Measurements from ENCODE around the gene MCOLN1. TPM values are rescaled to one million over a fixed set of nuclear protein-coding genes. Genes with fewer than 3 reads are reported as not detected.

MCOLN1 gene
- total RNA-seq, 1 experiment from 2014 or later: 10.2 TPM

DNA sequence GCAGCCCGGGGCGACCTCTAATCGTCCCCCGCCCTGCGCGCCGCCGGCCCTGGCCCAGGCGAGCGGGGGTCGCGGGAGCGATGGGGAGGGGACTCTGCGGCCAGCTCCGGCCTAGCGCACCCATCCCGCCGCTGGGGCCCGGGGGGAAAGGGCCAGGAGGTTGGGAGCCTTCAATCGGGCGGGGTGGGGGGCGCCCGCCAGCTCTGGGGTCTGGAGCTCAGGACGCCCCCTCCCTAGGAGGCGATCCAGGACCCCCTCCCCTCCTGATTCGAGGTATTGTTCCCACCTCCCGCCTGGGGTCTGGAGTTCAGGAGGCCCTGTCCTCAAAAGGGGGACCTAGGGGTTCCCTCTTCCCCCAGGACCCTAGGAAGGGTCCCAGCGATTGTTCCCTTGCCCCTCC, 6.1 kb upstream of the MCOLN1 start:
- ChIA-PET CTCF (interaction anchor here (0.7 kb wide), 1 partner anchor 47 kb away, joined by 3 read pairs; no protein-coding TSS in a partner anchor), POLR2A (ENCODE audit: unreplicated experiment) (interaction anchor here (0.6 kb wide), 1 partner anchor 150 kb away, joined by 3 read pairs; no protein-coding TSS in a partner anchor)
- no peaks in the 10 kb centered on the region for H3K9me3 ChIP-seq (ENCODE audit: low read length)
- peak overlapping the region; percentile 97 for H3K4me2 ChIP-seq (ENCODE audit: low read length)
- ATAC-seq (peak; percentile 4; the same call in 1 of the 2 replicates), DNase-seq (no peak)
- H3K36me3 ChIP-seq (ENCODE audit: low read depth, low read length): no peaks in the 10 kb centered on the region
- no TSS peak for BruUV-seq (replicated peaks)
- H3K9me2 ChIP-seq (replicated peaks; ENCODE audit: low read length): no peaks in the 10 kb centered on the region
- peaks cover 13% of the 10 kb centered on the region for H3K4me1 ChIP-seq (ENCODE audit: insufficient read depth, low read length)
- no peaks in the 10 kb centered on the region for H3F3A ChIP-seq (ENCODE audit: low read length, unreplicated experiment)
- H3K4me3 ChIP-seq (ENCODE audit: low read length): peak overlapping the region; percentile 70
- H3K9ac ChIP-seq (ENCODE audit: low read length): peak overlapping the region; percentile 82
- H3K27me3 ChIP-seq (ENCODE audit: low read length): no peaks in the 10 kb centered on the region
- TF ChIP-seq EZH2 (IDR thresholded peaks at IDR 0.05; ENCODE audit: low read length, unreplicated experiment): no peak
- TF ChIP-seq, protein P1, sequence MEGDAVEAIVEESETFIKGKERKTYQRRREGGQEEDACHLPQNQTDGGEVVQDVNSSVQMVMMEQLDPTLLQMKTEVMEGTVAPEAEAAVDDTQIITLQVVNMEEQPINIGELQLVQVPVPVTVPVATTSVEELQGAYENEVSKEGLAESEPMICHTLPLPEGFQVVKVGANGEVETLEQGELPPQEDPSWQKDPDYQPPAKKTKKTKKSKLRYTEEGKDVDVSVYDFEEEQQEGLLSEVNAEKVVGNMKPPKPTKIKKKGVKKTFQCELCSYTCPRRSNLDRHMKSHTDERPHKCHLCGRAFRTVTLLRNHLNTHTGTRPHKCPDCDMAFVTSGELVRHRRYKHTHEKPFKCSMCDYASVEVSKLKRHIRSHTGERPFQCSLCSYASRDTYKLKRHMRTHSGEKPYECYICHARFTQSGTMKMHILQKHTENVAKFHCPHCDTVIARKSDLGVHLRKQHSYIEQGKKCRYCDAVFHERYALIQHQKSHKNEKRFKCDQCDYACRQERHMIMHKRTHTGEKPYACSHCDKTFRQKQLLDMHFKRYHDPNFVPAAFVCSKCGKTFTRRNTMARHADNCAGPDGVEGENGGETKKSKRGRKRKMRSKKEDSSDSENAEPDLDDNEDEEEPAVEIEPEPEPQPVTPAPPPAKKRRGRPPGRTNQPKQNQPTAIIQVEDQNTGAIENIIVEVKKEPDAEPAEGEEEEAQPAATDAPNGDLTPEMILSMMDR (conservative IDR thresholded peaks at IDR 0.05; ENCODE audit: low read depth, low read length): no peak
- TF ChIP-seq EZH2phosphoT487 (IDR thresholded peaks at IDR 0.05; ENCODE audit: borderline replicate concordance, low read length): no peak
- H2AFZ ChIP-seq (ENCODE audit: low read length): peak overlapping the region; percentile 58; the same call in 1 of the 2 replicates
- H3K79me2 ChIP-seq (ENCODE audit: low read length): no peaks in the 10 kb centered on the region; the same call in 1 of the 2 replicates
- H3K27ac ChIP-seq (ENCODE audit: low read length): no peak overlapping the region
- intact Hi-C loops (cut with micrococcal nuclease): no loop called here
- no peaks in the 10 kb centered on the region for H4K20me1 ChIP-seq (ENCODE audit: low read length)

DNA sequence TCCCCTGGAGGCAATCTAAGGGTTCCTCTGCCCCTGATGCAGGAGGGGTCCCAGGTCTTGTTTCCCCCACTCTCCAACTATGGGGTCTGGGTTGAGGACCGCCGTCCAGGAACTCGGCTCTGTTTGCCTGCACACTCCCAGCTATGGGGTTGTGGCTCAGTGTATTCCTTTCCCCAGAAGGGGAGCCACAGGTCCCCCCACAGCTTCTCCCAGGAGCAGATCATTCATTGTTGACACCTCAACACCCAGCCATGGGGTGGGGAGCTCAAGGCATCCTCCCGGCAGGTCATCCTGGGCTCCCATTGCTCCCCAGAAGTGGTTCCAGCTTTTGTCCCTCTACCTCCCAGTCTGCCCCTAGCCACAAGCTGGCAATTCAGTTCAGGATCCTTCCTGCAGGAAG, 5.5 kb upstream of the MCOLN1 start:
- ATAC-seq (no peak), DNase-seq (no peak)
- intact Hi-C loops (cut with micrococcal nuclease): no loop called here
- TSS peak; percentile 37 for BruUV-seq (replicated peaks)
- no peak overlapping the region for H3K27ac ChIP-seq (ENCODE audit: low read length)
- no peak overlapping the region for H2AFZ ChIP-seq (ENCODE audit: low read length)
- ChIA-PET CTCF (interaction anchor here (0.5 kb wide), 1 partner anchor 591 kb away, joined by 3 read pairs; no protein-coding TSS in a partner anchor), POLR2A (ENCODE audit: unreplicated experiment) (interaction anchor here (0.6 kb wide), 1 partner anchor 85 kb away, joined by 5 read pairs; no protein-coding TSS in a partner anchor)
- no peaks in the 10 kb centered on the region for H3K27me3 ChIP-seq (ENCODE audit: low read length)
- peak overlapping the region; percentile 82 for H3K9ac ChIP-seq (ENCODE audit: low read length)
- TF ChIP-seq EZH2phosphoT487 (IDR thresholded peaks at IDR 0.05; ENCODE audit: borderline replicate concordance, low read length) (no peak), EZH2 (IDR thresholded peaks at IDR 0.05; ENCODE audit: low read length, unreplicated experiment) (no peak)
- TF ChIP-seq, protein P1 (conservative IDR thresholded peaks at IDR 0.05; ENCODE audit: low read depth, low read length): no peak
- H3K9me2 ChIP-seq (replicated peaks; ENCODE audit: low read length): no peaks in the 10 kb centered on the region
- H3K4me2 ChIP-seq (ENCODE audit: low read length): peak overlapping the region; percentile 97
- no peaks in the 10 kb centered on the region for H3K9me3 ChIP-seq (ENCODE audit: low read length)
- peaks cover 15% of the 10 kb centered on the region for H3K4me1 ChIP-seq (ENCODE audit: insufficient read depth, low read length)
- no peaks in the 10 kb centered on the region for H3F3A ChIP-seq (ENCODE audit: low read length, unreplicated experiment)
- H4K20me1 ChIP-seq (ENCODE audit: low read length): no peaks in the 10 kb centered on the region
- H3K79me2 ChIP-seq (ENCODE audit: low read length): no peaks in the 10 kb centered on the region; the same call in 1 of the 2 replicates
- H3K36me3 ChIP-seq (ENCODE audit: low read depth, low read length): no peaks in the 10 kb centered on the region
- H3K4me3 ChIP-seq (ENCODE audit: low read length): peak overlapping the region; percentile 70

DNA sequence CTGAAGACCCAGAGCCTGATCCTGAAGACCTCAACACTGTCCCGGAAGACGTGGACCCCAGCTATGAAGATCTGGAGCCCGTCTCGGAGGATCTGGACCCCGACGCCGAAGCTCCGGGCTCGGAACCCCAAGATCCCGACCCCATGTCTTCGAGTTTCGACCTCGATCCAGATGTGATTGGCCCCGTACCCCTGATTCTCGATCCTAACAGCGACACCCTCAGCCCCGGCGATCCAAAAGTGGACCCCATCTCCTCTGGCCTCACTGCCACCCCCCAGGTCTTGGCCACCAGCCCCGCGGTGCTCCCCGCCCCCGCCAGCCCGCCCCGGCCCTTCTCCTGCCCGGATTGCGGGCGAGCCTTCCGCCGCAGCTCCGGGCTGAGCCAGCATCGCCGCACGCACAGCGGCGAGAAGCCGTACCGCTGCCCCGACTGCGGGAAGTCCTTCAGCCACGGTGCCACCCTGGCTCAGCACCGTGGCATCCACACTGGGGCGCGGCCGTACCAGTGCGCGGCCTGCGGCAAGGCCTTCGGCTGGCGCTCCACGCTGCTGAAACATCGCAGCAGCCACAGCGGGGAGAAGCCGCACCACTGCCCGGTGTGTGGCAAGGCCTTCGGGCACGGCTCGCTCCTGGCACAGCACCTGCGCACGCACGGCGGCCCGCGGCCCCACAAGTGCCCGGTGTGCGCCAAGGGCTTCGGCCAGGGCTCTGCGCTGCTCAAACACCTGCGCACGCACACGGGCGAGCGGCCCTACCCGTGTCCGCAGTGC, 2.9 kb upstream of the MCOLN1 start:
- TF ChIP-seq EZH2 (IDR thresholded peaks at IDR 0.05; ENCODE audit: low read length, unreplicated experiment): no peak
- TF ChIP-seq, protein P1 (conservative IDR thresholded peaks at IDR 0.05; ENCODE audit: low read depth, low read length): no peak
- TF ChIP-seq EZH2phosphoT487 (IDR thresholded peaks at IDR 0.05; ENCODE audit: borderline replicate concordance, low read length): no peak
- no peak overlapping the region for H3K4me3 ChIP-seq (ENCODE audit: low read length)
- CTCF ChIA-PET: no interaction called here
- no peak overlapping the region for H3K27ac ChIP-seq (ENCODE audit: low read length)
- H3K79me2 ChIP-seq (ENCODE audit: low read length): peaks cover 13% of the 10 kb centered on the region
- H3K27me3 ChIP-seq (ENCODE audit: low read length): no peaks in the 10 kb centered on the region
- no peak for DNase-seq
- ATAC-seq: no peak
- H3K9ac ChIP-seq (ENCODE audit: low read length): no peak overlapping the region
- POLR2A ChIA-PET (ENCODE audit: unreplicated experiment): no interaction called here
- no peaks in the 10 kb centered on the region for H3K9me3 ChIP-seq (ENCODE audit: low read length)
- no peak overlapping the region for H3K4me2 ChIP-seq (ENCODE audit: low read length)
- intact Hi-C loops (cut with micrococcal nuclease): no loop called here
- H3K9me2 ChIP-seq (replicated peaks; ENCODE audit: low read length): no peaks in the 10 kb centered on the region
- no peaks in the 10 kb centered on the region for H3F3A ChIP-seq (ENCODE audit: low read length, unreplicated experiment)
- no peak overlapping the region for H2AFZ ChIP-seq (ENCODE audit: low read length)
- no peaks in the 10 kb centered on the region for H4K20me1 ChIP-seq (ENCODE audit: low read length)
- no peaks in the 10 kb centered on the region for H3K36me3 ChIP-seq (ENCODE audit: low read depth, low read length)
- BruUV-seq (replicated peaks): no TSS peak
- peaks cover 26% of the 10 kb centered on the region for H3K4me1 ChIP-seq (ENCODE audit: insufficient read depth, low read length)

Measured in PC-3 (cell line).